NCI-H2196 (cell line): ENCODE measurements around the gene OPCML.

ENCODE experiments used
- DNase-seq: peaks from one replicate; lab custom pipeline; 2025; ENCODE audit not compliant: unreplicated experiment; lab: John Stamatoyannopoulos, UW

OPCML gene

GRCh38 chr11:132463295-132464002, 1068.9 kb downstream of the OPCML start:
- DNase-seq: no peak

DNA sequence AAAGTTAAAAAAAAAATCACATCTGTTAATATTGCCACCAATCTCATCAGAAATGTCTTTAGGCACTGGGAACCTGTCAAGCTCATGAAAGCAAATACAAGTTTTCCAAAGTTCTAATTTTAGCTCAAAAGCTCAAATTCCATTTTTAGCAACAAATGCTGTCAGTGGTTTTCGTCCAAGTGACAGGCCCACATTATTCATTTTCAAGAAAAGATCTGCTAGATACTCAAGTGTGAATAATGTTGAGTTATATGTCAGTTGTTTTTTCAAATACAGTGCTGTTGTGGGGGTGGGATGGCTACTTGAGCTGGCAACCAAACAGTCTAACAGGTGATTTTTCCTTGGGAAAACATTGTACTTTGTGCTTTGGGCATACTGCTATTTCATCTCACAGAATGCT, 1072.6 kb downstream of the OPCML start:
- no peak for DNase-seq

DNA sequence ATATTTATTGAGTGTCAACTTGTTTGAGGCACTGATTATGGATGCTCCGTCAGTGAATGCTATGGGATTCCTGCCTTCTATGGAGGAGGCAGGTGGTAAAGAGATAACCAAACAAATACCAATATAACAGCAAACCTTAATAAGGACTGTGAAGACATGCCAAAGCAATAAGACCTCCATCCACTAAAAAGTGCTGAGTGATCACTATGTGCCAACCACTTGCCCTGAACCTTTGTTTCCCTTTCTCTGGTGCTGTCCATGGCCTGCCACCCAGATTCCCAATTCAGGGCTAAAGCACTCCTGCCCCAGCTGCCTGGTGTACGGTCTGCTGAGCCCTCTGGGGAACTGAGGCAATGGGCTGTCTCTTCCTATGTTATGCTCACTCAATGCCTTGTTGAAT, 1074.9 kb downstream of the OPCML start:
- DNase-seq: no peak

GRCh38 chr11:132456751-132457328, 1075.5 kb downstream of the OPCML start:
- DNase-seq: no peak

DNA sequence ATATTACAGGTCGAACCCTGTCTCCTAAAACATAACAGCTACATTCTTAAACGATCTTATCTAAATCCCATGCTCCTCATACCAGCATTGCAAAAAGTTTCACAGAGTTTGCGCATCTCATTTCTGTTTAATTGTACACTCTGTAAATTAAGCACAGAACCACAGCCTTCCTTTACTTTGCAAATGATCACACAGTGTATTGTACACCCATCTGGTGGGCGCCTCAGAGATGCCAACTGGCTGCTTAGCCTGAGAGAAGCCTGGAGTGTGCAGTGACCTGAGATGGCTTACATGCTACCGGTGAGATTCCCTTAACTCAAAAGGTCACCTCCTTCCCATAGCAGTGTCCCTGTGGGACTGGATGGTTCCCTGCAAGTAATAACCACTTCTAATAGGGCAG, 1077.3 kb downstream of the OPCML start:
- DNase-seq: no peak

DNA sequence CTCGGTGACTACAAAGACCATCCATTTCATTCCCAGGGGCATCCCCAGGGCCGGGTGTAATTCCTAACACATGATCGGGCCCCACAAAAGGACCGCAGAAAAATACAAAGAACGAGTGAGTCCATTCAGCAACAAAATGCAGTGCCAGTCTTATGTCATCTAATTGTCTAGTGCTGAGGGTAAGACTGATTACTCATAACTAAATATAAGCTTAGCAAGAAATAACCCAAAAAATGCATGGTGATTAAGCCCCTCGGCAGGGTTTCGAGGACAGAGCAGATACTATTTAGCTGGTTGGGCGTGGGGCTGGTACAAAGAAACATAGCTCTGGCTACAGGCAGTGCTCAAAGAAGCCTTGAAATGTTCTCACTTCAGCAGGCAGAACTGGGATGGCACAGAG, 1078.9 kb downstream of the OPCML start:
- no peak for DNase-seq

GRCh38 chr11:132452616-132453015, 1079.7 kb downstream of the OPCML start:
- DNase-seq: no peak

DNA sequence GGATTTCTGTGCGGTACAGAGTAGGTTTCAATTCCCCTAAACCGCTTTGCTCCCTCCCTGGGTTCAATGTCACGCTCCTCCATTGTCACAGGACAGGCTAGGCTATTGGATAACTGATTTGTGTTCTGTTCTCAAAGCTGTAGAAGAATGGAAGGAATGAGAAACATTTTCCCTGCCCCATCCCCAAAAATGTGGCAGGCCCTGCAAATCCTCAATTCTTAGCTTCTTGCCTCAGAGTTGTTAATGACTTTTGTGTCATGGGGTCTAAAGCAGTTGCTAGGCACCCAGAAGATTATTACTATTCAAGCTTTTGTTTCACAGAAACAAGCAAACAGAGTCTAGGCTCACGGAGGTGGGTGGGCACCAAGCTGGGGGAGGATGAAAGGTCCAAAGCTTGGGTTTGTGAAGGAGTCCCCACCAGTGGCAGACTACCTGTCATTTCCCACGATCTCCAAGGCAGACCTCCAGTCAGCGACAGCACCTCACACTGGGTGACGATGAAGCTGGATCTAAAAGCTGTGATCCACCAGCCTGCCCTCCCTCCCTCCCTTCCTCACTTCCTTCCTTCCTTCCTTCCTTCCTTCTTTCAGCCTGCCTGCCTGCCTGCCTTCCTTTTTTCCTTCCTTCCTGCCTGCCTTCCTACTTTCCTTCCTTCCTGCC, 1080.2 kb downstream of the OPCML start:
- DNase-seq: no peak

GRCh38 chr11:132450631-132451030, 1081.7 kb downstream of the OPCML start:
- DNase-seq: no peak

GRCh38 chr11:132448334-132448995, 1083.8 kb downstream of the OPCML start:
- DNase-seq: no peak

- DNase-seq: no peak
These were observed 1084.5 kb downstream of the OPCML start for GRCh38 chr11:132447761-132448160.

DNA sequence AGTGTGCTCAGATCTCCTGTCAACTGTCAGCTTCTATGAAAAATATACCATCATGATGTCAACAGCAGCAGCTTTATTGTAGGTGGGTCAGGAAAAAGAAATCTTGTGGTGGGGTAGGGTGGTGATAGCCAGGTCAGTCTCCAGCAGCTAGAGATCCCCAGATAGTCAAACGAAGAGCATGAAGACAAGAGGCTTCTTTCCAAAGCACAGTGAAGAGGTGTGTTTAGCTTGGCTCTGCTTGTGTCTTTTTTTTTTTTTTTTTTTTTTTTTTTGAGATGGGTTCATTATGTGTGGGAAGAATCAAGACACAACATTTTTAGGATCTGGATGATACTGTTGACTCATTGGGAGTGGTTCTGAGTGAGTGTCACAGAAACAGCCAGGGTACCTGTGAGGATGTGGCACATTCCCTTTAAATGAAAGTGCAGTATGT, 1086.4 kb downstream of the OPCML start:
- DNase-seq: no peak

GRCh38 chr11:132444911-132445310, 1087.4 kb downstream of the OPCML start:
- DNase-seq: no peak

DNA sequence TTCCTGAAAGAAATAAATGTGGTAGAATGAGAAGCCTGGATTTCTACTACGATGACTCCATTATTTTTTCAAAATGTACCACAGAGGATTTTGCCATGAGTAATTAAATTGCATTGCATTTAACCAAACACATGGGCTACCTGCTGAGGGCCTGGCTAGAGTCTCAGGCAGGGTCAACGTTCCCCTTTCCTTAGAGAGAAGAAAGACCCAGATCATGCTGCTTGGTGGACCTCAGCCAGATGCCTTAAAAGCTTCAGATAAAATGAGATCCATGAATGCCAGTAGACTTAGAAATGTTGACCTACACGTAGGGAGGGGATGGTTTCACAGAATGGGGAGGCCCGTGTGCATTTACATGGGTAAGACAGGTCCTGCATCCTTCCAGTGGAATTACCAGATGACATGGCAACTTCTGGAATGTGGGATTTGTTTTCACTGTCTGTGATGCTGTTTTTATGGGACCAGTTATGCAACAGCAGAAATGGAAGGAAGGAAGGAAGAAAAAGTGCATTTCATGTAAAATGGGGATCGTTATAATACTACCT, 1092.5 kb downstream of the OPCML start:
- DNase-seq: no peak

- no peak for DNase-seq
These were observed 1093.9 kb downstream of the OPCML start for GRCh38 chr11:132438418-132438817.

- DNase-seq: no peak
These were observed 1101.8 kb downstream of the OPCML start for GRCh38 chr11:132430429-132431062.

DNA sequence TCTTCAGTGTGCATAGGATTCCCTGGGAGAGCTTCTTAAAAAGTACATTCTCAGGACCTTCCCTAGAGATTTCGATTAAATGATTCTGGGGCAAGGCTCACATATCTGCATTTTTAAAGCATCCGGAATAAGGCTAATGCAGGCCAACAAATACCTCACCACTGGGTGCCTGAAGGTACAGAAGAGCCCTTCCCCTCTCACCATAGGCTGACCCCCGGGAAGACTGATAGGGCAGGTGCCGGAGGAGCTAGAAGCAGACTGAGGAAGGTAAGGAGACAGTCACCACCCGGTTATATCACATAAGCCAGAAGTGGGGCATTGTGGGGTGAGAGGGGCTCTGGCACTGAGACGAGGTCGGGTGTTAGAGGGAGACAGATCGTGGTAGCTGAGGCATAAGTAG, 1102.6 kb downstream of the OPCML start:
- no peak for DNase-seq

DNA sequence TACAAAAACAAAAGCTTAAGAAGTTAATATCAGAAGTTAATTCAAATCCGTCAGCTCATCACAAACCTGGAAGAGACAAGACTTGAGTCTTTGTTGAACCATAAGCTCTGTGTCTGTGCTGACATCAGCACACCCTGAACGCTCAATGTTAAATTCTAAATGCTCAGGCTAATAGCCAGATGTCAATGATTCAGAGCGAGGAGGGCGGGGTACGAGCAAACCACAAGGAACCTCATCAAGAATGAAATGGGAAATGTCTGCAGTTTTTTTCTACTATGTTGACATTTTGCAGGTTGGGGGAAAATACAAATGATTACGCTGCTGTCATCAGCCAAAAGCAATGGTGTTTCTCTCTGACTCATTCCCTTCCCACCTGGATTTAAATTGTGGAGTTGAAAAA, 1104.7 kb downstream of the OPCML start:
- no peak for DNase-seq

DNA sequence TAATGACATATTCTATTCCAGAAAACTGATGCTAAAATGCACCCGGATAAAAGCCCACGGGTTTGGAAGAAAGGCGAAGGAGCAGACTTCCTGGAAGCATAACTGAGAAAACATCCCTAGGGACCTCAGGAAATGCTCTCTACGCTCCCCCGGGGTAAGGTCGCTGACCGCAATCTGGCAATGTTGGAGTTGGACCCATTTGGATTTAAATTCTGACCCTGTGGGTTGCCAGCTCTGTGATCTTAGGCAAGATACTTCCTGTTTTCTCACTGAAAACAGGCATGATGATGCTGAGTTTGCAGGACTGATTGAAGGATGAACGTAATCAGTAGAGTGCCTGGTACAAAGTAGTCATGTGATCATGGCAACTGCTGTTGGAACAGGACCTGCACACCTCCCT, 1107.9 kb downstream of the OPCML start:
- no peak for DNase-seq

DNA sequence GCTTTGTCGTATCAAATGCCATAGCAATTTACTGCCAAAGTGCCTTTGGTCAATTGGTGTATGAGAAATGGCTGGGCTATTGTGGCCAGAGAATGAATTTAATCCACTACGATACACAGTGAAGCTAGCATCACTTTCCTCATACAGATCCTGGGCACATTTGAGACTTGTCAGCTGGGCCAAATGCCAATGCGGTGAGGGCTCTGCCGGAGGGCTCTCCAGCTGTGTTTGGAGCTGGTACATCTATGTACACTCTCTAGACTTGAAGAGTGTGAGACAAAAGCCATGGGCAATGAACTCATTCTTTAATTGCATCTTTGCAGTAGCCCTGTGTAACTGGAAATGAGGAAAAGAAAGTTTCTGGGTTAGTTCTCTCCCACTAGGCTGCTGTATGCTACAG, 1109.0 kb downstream of the OPCML start:
- no peak for DNase-seq

- no peak for DNase-seq
These were observed 1109.6 kb downstream of the OPCML start for GRCh38 chr11:132422722-132423121.
